KMS-11 (cell line): Measurements from ENCODE around the gene DCTN3.

Source experiments
- H2AFZ ChIP-seq: fragments of 200-600 bp; sonication (generic); 2 replicates; pipeline ENCODE4 v1.6.1; 2016; ENCODE audit warnings: antibody characterized with exemption, mixed run types, low read depth
- H3K27ac ChIP-seq: fragments of 200-600 bp; sonication (generic); 2 replicates; pipeline ENCODE4 v1.6.1; 2016; ENCODE audit warnings: mild to moderate bottlenecking, mixed run types
- H3K27me3 ChIP-seq: fragments of 200-600 bp; sonication (generic); 2 replicates; pipeline ENCODE4 v1.6.1; 2017; ENCODE audit warnings: mild to moderate bottlenecking, low read depth, mixed run types, moderate library complexity; ENCODE audit not compliant: insufficient read depth
- H3K36me3 ChIP-seq: fragments of 200-600 bp; sonication (generic); 2 replicates; pipeline ENCODE4 v1.6.1; 2017; ENCODE audit warnings: mild to moderate bottlenecking, mixed run types; ENCODE audit not compliant: insufficient read depth
- H3K4me1 ChIP-seq: fragments of 200-600 bp; sonication (generic); 2 replicates; pipeline ENCODE4 v1.6.1; 2016; ENCODE audit warnings: mild to moderate bottlenecking, low read depth, mixed run types; ENCODE audit not compliant: poor library complexity, severe bottlenecking
- H3K4me2 ChIP-seq: fragments of 200-600 bp; sonication (generic); 2 replicates; pipeline ENCODE4 v1.7.0; 2016; ENCODE audit warnings: mild to moderate bottlenecking, mixed run types
- H3K4me3 ChIP-seq: fragments of 200-600 bp; sonication (generic); IDR thresholded peaks from 2 replicates; pipeline ENCODE4 v1.6.1; 2017; ENCODE audit warnings: low read depth, low read length, mixed read lengths; ENCODE audit not compliant: insufficient read depth
- H3K79me2 ChIP-seq: fragments of 200-600 bp; sonication (generic); 2 replicates; pipeline ENCODE4 v1.6.1; 2016; ENCODE audit warnings: low read depth, mixed run types; ENCODE audit not compliant: insufficient read depth
- H3K9ac ChIP-seq: fragments of 200-600 bp; sonication (generic); 2 replicates; pipeline ENCODE4 v1.6.1; 2016; ENCODE audit warnings: mild to moderate bottlenecking, mixed run types
- H4K20me1 ChIP-seq: fragments of 200-600 bp; sonication (generic); 2 replicates; pipeline ENCODE4 v1.6.1; 2016; ENCODE audit warnings: mild to moderate bottlenecking, mixed run types; ENCODE audit not compliant: insufficient read depth
- CTCF ChIP-seq: fragments of 200-600 bp; sonication (generic); conservative IDR thresholded peaks from 2 replicates; pipeline ENCODE4 v1.6.1; 2017; ENCODE audit warnings: low read depth, mild to moderate bottlenecking, antibody characterized with exemption, low read length, moderate library complexity, mixed read lengths

The DCTN3 gene

GRCh38 chr9:34591248-34591916 is 28.9 kb downstream of the DCTN3 start:
- Histone ChIP-seq H2AFZ (peak overlapping the region; percentile 49), H3K4me1 (no peaks in the 10 kb centered on the region), H3K79me2 (no peaks in the 10 kb centered on the region), H3K27me3 (peaks cover 45% of the 10 kb centered on the region), H3K9ac (no peak overlapping the region), H3K4me3 (no peak overlapping the region), H4K20me1 (no peaks in the 10 kb centered on the region), H3K36me3 (no peaks in the 10 kb centered on the region), H3K4me2 (peak overlapping the region; percentile 84), H3K27ac (no peak overlapping the region)
- peak; percentile 74 for TF ChIP-seq CTCF

GRCh38 chr9:34590381-34591247 is 29.7 kb downstream of the DCTN3 start:
- TF ChIP-seq CTCF = no peak

DNA sequence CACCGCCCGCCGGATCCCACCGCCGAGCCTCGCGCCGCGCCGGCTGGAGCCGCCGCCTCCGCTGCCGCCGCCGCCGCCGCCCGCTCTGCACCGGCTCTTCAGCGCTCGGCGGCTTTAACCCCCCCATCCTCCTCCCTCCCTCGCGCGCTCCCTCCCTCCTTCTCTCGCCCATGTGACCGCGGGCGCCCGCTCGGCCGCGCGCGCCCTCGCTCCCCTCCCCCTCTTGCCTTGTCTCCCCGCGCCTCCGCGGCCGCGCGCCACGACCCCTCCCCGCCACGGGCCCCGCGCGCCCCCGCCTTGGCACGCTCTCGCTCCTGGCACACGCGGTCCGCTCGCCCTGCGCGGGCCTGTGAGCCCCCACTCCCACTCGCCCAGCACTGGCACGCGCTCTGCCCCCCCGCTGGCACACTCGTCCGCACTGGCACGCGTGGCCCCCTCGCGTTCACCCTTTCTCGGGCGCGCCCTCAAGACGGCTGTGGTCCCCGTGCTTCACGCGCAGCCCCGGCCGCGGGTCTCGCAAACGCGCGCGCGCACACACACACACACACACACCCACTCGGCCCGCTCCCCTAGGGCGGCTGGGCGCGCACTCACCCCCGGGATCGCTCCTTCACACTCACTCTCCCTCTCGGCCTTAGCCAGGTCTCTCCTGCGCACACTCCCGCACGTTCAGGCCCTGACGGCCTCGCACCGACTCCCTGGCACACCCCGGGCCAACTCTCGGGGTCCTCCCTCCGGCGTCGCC is 30.5 kb downstream of the DCTN3 start, which contains the start of gene CNTFR:
Gene CNTFR, minus strand, starts transcription at position 89 of the 745 bp plus-strand sequence. CDS start 20,743 bp downstream, outside the sequence.
- H3K9ac ChIP-seq = no peak within 1 kb of the TSS

More at GRCh38 chr9:34590381-34591247, 29.7 kb downstream of the DCTN3 start:
- H3K4me1 ChIP-seq = no peaks in the 10 kb centered on the region
- peak overlapping the region; percentile 84 for H3K4me2 ChIP-seq
- no peaks in the 10 kb centered on the region for H3K36me3 ChIP-seq
- no peaks in the 10 kb centered on the region for H4K20me1 ChIP-seq
- H3K9ac ChIP-seq = no peak overlapping the region
- H3K27ac ChIP-seq = no peak overlapping the region
- no peak overlapping the region for H3K4me3 ChIP-seq
- peaks cover 50% of the 10 kb centered on the region for H3K27me3 ChIP-seq
- H2AFZ ChIP-seq = peak overlapping the region; percentile 49
- H3K79me2 ChIP-seq = no peaks in the 10 kb centered on the region

More for the DNA sequence above, 30.5 kb downstream of the DCTN3 start, which contains the start of gene CNTFR:
- H3K4me3 ChIP-seq = no peak within 1 kb of the TSS
- no peak for TF ChIP-seq CTCF
- H3K27me3 ChIP-seq = peaks cover 57% of the 10 kb centered on the region
- no peak within 1 kb of the TSS for H2AFZ ChIP-seq
- H3K36me3 ChIP-seq = no peaks in the 10 kb centered on the region
- no peaks in the 10 kb centered on the region for H3K79me2 ChIP-seq
- no peaks in the 10 kb centered on the region for H3K4me1 ChIP-seq
- H4K20me1 ChIP-seq = no peaks in the 10 kb centered on the region
- no peak within 1 kb of the TSS for H3K4me2 ChIP-seq
- H3K27ac ChIP-seq = no peak within 1 kb of the TSS
